HEK293 (cell line): ENCODE measurements around the gene CHMP4A.

Source experiments
- CTCF ChIA-PET: fragments of 350-600 bp; formaldehyde crosslinking; extraction: SDS; loops from one replicate; lab custom pipeline; 2021; ENCODE audit warnings: antibody characterized with exemption; lab: Yijun Ruan, JAX
- POLR2A ChIA-PET: fragments of 300-600 bp; formaldehyde crosslinking; extraction: SDS; loops from one replicate; lab custom pipeline; 2020; ENCODE audit warnings: antibody characterized with exemption, inconsistent platforms; lab: Yijun Ruan, JAX
- H3K27ac ChIP-seq: fragments of 200-500 bp; sonication (Bioruptor generic); 2 replicates; pipeline ENCODE4 v1.5.1; 2014; ENCODE audit warnings: low read depth, low read length, control low read depth, inconsistent platforms; ENCODE audit errors: extremely low read depth
- H3K36me3 ChIP-seq, 2 experiments: fragments of 200-500 bp in 1 of 2; sonication (Bioruptor generic) in 1 of 2; 1 replicate in 1 of 2; 2 replicates in 1 of 2; pipeline ENCODE4 v1.5.1; 2014 to 2017; ENCODE audit warnings: inconsistent platforms in 2 of 2, low read length in 2 of 2; ENCODE audit not compliant: control insufficient read depth in 2 of 2, insufficient read depth in 1 of 2
- H3K4me1 ChIP-seq: fragments of 200-500 bp; sonication (Bioruptor generic); 2 replicates; pipeline ENCODE4 v1.5.1; 2014; ENCODE audit warnings: mild to moderate bottlenecking, low read length, inconsistent platforms; ENCODE audit not compliant: control insufficient read depth, insufficient read depth
- H3K4me3 ChIP-seq: 2 replicates; pipeline ENCODE4 v1.5.1; 2011; ENCODE audit warnings: low read depth, mild to moderate bottlenecking, control low read depth, low read length, moderate library complexity
- H3K9me3 ChIP-seq: fragments of 200-500 bp; sonication (Bioruptor generic); 2 replicates; pipeline ENCODE4 v1.5.1; 2014; ENCODE audit warnings: low read depth, low read length, inconsistent platforms; ENCODE audit not compliant: control insufficient read depth, insufficient read depth
- BCL11B ChIP-seq: fragments of 450-650 bp; formaldehyde crosslinking; IDR thresholded peaks from 2 replicates; pipeline ENCODE4 v1.5.1; 2016; ENCODE audit warnings: low read depth, missing biosample characterization, missing genetic modification characterization
- HOXD13 ChIP-seq: sonication (generic); formaldehyde crosslinking; IDR thresholded peaks from 2 replicates; pipeline ENCODE4 v1.8.0; 2022; ENCODE audit warnings: missing genetic modification reagents, borderline replicate concordance
- KLF17 ChIP-seq: fragments of 450-650 bp; formaldehyde crosslinking; IDR thresholded peaks from 2 replicates; pipeline ENCODE4 v1.5.1; 2016; ENCODE audit warnings: missing biosample characterization, missing genetic modification characterization
- PRDM2 ChIP-seq: fragments of 450-650 bp; formaldehyde crosslinking; IDR thresholded peaks from 2 replicates; pipeline ENCODE4 v1.5.1; 2016; ENCODE audit warnings: missing biosample characterization, missing genetic modification characterization, borderline replicate concordance
- SCRT2 ChIP-seq: fragments of 450-650 bp; formaldehyde crosslinking; IDR thresholded peaks from 2 replicates; pipeline ENCODE4 v1.5.1; 2016; ENCODE audit warnings: missing biosample characterization, missing genetic modification characterization
- SETDB1 ChIP-seq: IDR thresholded peaks from one replicate; pipeline ENCODE4 v1.6.1; 2017; ENCODE audit warnings: mild to moderate bottlenecking, low read length, moderate library complexity, mixed read lengths; ENCODE audit not compliant: insufficient read length
- ZBTB20 ChIP-seq: fragments of 450-650 bp; formaldehyde crosslinking; IDR thresholded peaks from 2 replicates; pipeline ENCODE4 v1.5.1; 2016; ENCODE audit warnings: missing biosample characterization, missing genetic modification characterization
- ZBTB49 ChIP-seq: fragments of 450-650 bp; formaldehyde crosslinking; IDR thresholded peaks from 2 replicates; pipeline ENCODE4 v1.5.1; 2016; ENCODE audit warnings: missing biosample characterization, missing genetic modification characterization, low read depth
- ZBTB8A ChIP-seq: fragments of 450-650 bp; formaldehyde crosslinking; IDR thresholded peaks from 2 replicates; pipeline ENCODE4 v1.5.1; 2016; ENCODE audit warnings: missing biosample characterization, missing genetic modification characterization
- ZNF10 ChIP-seq: fragments of 450-650 bp; formaldehyde crosslinking; IDR thresholded peaks from 2 replicates; pipeline ENCODE4 v1.5.1; 2017; ENCODE audit warnings: missing biosample characterization, missing genetic modification characterization
- ZNF24 ChIP-seq: fragments of 450-650 bp; formaldehyde crosslinking; IDR thresholded peaks from 2 replicates; pipeline ENCODE4 v1.5.1; 2016; ENCODE audit warnings: missing biosample characterization, missing genetic modification characterization
- ZNF335 ChIP-seq: fragments of 450-650 bp; formaldehyde crosslinking; conservative IDR thresholded peaks from 2 replicates; pipeline ENCODE4 v1.5.1; 2016; ENCODE audit warnings: missing biosample characterization, missing genetic modification characterization
- ZNF501 ChIP-seq: fragments of 450-650 bp; formaldehyde crosslinking; IDR thresholded peaks from 2 replicates; pipeline ENCODE4 v1.5.1; 2016; ENCODE audit warnings: missing biosample characterization, missing genetic modification characterization
- ZNF580 ChIP-seq: fragments of 450-650 bp; formaldehyde crosslinking; IDR thresholded peaks from 2 replicates; pipeline ENCODE4 v1.5.1; 2016; ENCODE audit warnings: missing biosample characterization, missing genetic modification characterization
- ZNF704 ChIP-seq: fragments of 450-650 bp; formaldehyde crosslinking; IDR thresholded peaks from 2 replicates; pipeline ENCODE4 v1.5.1; 2016; ENCODE audit warnings: missing biosample characterization, missing genetic modification characterization

The CHMP4A gene

GRCh38 chr14:24171422-24172260 is 41.6 kb downstream of the CHMP4A start, which contains the start of gene REC8 (continued):
- no peak for TF ChIP-seq ZNF335 (tag by site-specific recombination)
- TF ChIP-seq ZBTB8A (tag by site-specific recombination): no peak
- no peak for TF ChIP-seq SCRT2 (tag by site-specific recombination)
- TF ChIP-seq SETDB1: no peak

- ChIA-PET CTCF (interaction anchor here (0.6 kb wide), 1 partner anchor 86 kb away, joined by 3 read pairs; no protein-coding TSS in a partner anchor), POLR2A (no interaction called here)
- TF ChIP-seq ZNF24 (tag by site-specific recombination) (peak; percentile 35; the same call in 1 of the 2 replicates), PRDM2 (tag by site-specific recombination) (no peak)
- peaks cover 0 to 46% of the 10 kb centered on the region in 2 experiments for H3K36me3 ChIP-seq
- H3K27ac ChIP-seq: no peak overlapping the region
- no peaks in the 10 kb centered on the region for H3K4me1 ChIP-seq
- no peak overlapping the region for H3K4me3 ChIP-seq
- no peaks in the 10 kb centered on the region for H3K9me3 ChIP-seq
Measured at GRCh38 chr14:24167469-24168114, 45.7 kb downstream of the CHMP4A start.

GRCh38 chr14:24165785-24166184 is 47.5 kb downstream of the CHMP4A start:
- H3K4me3 ChIP-seq: no peak overlapping the region
- H3K4me1 ChIP-seq: peaks cover 5% of the 10 kb centered on the region
- CTCF ChIA-PET: no interaction called here
- TF ChIP-seq ZBTB20 (tag by site-specific recombination) (no peak), ZNF501 (no peak), ZBTB49 (tag by site-specific recombination) (no peak), KLF17 (tag by site-specific recombination) (no peak), BCL11B (tag by site-specific recombination) (no peak), ZNF10 (tag by site-specific recombination) (no peak), HOXD13 (CRISPR knock-in tag) (no peak), ZNF704 (tag by site-specific recombination) (no peak), ZNF580 (tag by site-specific recombination) (no peak)
- POLR2A ChIA-PET: interaction anchor here (1.6 kb wide), 1 partner anchor 30 kb away, joined by 4 read pairs; the partner anchor contains the start of gene PSME1
- H3K9me3 ChIP-seq: no peaks in the 10 kb centered on the region
- H3K27ac ChIP-seq: no peak overlapping the region
- H3K36me3 ChIP-seq: peaks cover 3 to 50% of the 10 kb centered on the region in 2 experiments
